K562 (cell line): ENCODE results near the gene ZSCAN32. TPM values are rescaled to one million over a fixed set of nuclear protein-coding genes. Genes with fewer than 3 reads are reported as not detected.

Experiments used
- CEBPZ ChIP-seq: fragments of 150-350 bp; IDR thresholded peaks from 2 replicates; pipeline ENCODE4 v1.6.1; 2014; ENCODE audit warnings: low read depth, mild to moderate bottlenecking, low read length, borderline replicate concordance
- ESRRB ChIP-seq: fragments of 250-450 bp; sonication (Bioruptor Pico); IDR thresholded peaks from 2 replicates; pipeline ENCODE4 v1.5.0; 2020; ENCODE audit warnings: mild to moderate bottlenecking, moderate library complexity, borderline replicate concordance
- FOXM1 ChIP-seq, 2 experiments: fragments of 450-650 bp in 1 of 2; sonication (generic) in 1 of 2; formaldehyde crosslinking in 1 of 2; IDR thresholded peaks; 2 replicates each; pipeline versions ENCODE4 v1.6.1 to v1.9.0; 2017 to 2022; ENCODE audit warnings: low read depth in 2 of 2, mild to moderate bottlenecking in 2 of 2, missing genetic modification reagents in 1 of 2, moderate library complexity in 1 of 2
- HDAC8 ChIP-seq: fragments of 450-650 bp; IDR thresholded peaks from 2 replicates; pipeline ENCODE4 v1.6.1; 2016; ENCODE audit warnings: mild to moderate bottlenecking, missing genetic modification characterization, moderate library complexity, missing compliant biosample characterization
- HNRNPUL1 ChIP-seq: fragments of 200-400 bp; formaldehyde crosslinking; IDR thresholded peaks from 2 replicates; pipeline ENCODE4 v1.6.1; 2017; ENCODE audit warnings: low read length
- MAFK ChIP-seq: IDR thresholded peaks from 2 replicates; pipeline ENCODE4 v1.6.1; 2011; ENCODE audit warnings: low read length, improper control_type of control experiment
- MEF2D ChIP-seq: conservative IDR thresholded peaks from 2 replicates; pipeline ENCODE4 v1.6.1; 2016; ENCODE audit warnings: low read depth, missing genetic modification characterization, missing compliant biosample characterization
- OTX1 ChIP-seq: fragments of 450-650 bp; formaldehyde crosslinking; IDR thresholded peaks from 2 replicates; pipeline ENCODE4 v1.4.0; 2022; ENCODE audit warnings: mild to moderate bottlenecking
- PHF20 ChIP-seq: fragments of 450-650 bp; IDR thresholded peaks from 2 replicates; pipeline ENCODE4 v1.6.1; 2018; ENCODE audit not compliant: partially characterized antibody
- POLR2A ChIP-seq: fragments of 450-650 bp; conservative IDR thresholded peaks from 2 replicates; pipeline ENCODE4 v1.6.1; 2016
- RAD51 ChIP-seq: fragments of 450-650 bp; IDR thresholded peaks from 2 replicates; pipeline ENCODE4 v1.7.1; 2016; ENCODE audit warnings: low read depth, mild to moderate bottlenecking, borderline replicate concordance
- SP1 ChIP-seq: sonication (generic); formaldehyde crosslinking; IDR thresholded peaks from 2 replicates; pipeline ENCODE4 v1.8.1; 2022; ENCODE audit warnings: mild to moderate bottlenecking, missing genetic modification reagents
- THRAP3 ChIP-seq: fragments of 450-650 bp; IDR thresholded peaks from 2 replicates; pipeline ENCODE4 v1.6.1; 2016; ENCODE audit warnings: mild to moderate bottlenecking, inconsistent platforms, borderline replicate concordance
- TOE1 ChIP-seq, 2 experiments: fragments of 450-650 bp in 1 of 2; sonication (generic) in 1 of 2; formaldehyde crosslinking in 1 of 2; IDR thresholded peaks; 2 replicates each; pipeline versions ENCODE4 v1.7.1 to v1.8.0; 2016 to 2022; ENCODE audit warnings: borderline replicate concordance in 2 of 2, mild to moderate bottlenecking in 2 of 2, antibody characterized with exemption in 1 of 2, inconsistent platforms in 1 of 2, low read depth in 1 of 2, missing genetic modification reagents in 1 of 2, moderate library complexity in 1 of 2
- ZFP91 ChIP-seq: sonication (generic); formaldehyde crosslinking; IDR thresholded peaks from 2 replicates; pipeline ENCODE4 v1.8.0; 2022; ENCODE audit warnings: mild to moderate bottlenecking, missing genetic modification reagents
- ZNF583 ChIP-seq: fragments of 250-450 bp; sonication (Bioruptor Pico); IDR thresholded peaks from 2 replicates; pipeline ENCODE4 v1.4.0; 2020
- polyA plus RNA-seq, 8 experiments: library from polyadenylated mRNA; depleted of rRNA in 4 of 8; stranded (reverse) in 5 of 8; unstranded in 3 of 8; fragments of >200 nt; fragmentation: Nextera tagmentation in 2 of 8; fragmentation: Illumina TruSeq in 1 of 8; extraction: Ambion mirVana in 2 of 8; extraction: Trizol in 1 of 8; gene quantifications; 2 replicates each; pipeline versions ENCODE4 v1.2.1 to v1.2.3, GENCODE V29; 2011 to 2014; ENCODE audit warnings: inconsistent platforms in 1 of 8, missing spikeins in 1 of 8
- total RNA-seq, 7 experiments: library from RNA; depleted of rRNA in 6 of 7; stranded (reverse); fragments of >200 nt in 6 of 7; fragmentation: Illumina TruSeq in 2 of 7; extraction: Trizol in 2 of 7; gene quantifications; 2 replicates each; pipeline versions ENCODE4 v1.2.1 to v1.2.3, GENCODE V29; 2011 to 2021; ENCODE audit warnings: low replicate concordance in 1 of 7
- TF ChIP-seq, protein P1 (sequence below): fragments of 450-650 bp; conservative IDR thresholded peaks from 2 replicates; pipeline ENCODE4 v1.6.1; 2016; ENCODE audit warnings: missing genetic modification characterization, low read depth, mild to moderate bottlenecking, missing compliant biosample characterization, moderate library complexity
- TF ChIP-seq, protein P2 (sequence below): fragments of 250-450 bp; sonication (Bioruptor Pico); IDR thresholded peaks from 2 replicates; pipeline ENCODE4 v1.5.0; 2020; ENCODE audit warnings: mild to moderate bottlenecking, borderline replicate concordance

The ZSCAN32 gene
- total and polyA plus RNA-seq, 9 of the 15 experiments (the other 6 are each of a cell fraction or from before 2014, with no cell fraction given): 16.0 to 29.4 (median 19.2) TPM

- TF ChIP-seq, protein P1, sequence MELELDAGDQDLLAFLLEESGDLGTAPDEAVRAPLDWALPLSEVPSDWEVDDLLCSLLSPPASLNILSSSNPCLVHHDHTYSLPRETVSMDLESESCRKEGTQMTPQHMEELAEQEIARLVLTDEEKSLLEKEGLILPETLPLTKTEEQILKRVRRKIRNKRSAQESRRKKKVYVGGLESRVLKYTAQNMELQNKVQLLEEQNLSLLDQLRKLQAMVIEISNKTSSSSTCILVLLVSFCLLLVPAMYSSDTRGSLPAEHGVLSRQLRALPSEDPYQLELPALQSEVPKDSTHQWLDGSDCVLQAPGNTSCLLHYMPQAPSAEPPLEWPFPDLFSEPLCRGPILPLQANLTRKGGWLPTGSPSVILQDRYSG: no peak
- TF ChIP-seq, protein P2, sequence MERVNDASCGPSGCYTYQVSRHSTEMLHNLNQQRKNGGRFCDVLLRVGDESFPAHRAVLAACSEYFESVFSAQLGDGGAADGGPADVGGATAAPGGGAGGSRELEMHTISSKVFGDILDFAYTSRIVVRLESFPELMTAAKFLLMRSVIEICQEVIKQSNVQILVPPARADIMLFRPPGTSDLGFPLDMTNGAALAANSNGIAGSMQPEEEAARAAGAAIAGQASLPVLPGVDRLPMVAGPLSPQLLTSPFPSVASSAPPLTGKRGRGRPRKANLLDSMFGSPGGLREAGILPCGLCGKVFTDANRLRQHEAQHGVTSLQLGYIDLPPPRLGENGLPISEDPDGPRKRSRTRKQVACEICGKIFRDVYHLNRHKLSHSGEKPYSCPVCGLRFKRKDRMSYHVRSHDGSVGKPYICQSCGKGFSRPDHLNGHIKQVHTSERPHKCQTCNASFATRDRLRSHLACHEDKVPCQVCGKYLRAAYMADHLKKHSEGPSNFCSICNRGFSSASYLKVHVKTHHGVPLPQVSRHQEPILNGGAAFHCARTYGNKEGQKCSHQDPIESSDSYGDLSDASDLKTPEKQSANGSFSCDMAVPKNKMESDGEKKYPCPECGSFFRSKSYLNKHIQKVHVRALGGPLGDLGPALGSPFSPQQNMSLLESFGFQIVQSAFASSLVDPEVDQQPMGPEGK (CRISPR knock-in tag): no peak
- no peak for TF ChIP-seq RAD51
- TF ChIP-seq ZNF583: 0 out of 2 replicates have a peak, but pooled peaks have one; percentile 19
- TF ChIP-seq MAFK: no peak
- peak; percentile 35; the same call in 1 of the 2 replicates for TF ChIP-seq CEBPZ
- TF ChIP-seq ZFP91: 0 out of 2 replicates have a peak, but pooled peaks have one; percentile 7
- peak; percentile 97 for TF ChIP-seq SP1
- no peak; the same call in 1 of the 2 replicates for TF ChIP-seq OTX1
- TF ChIP-seq MEF2D (tag): no peak
- TF ChIP-seq THRAP3: no peak
- TF ChIP-seq HNRNPUL1: no peak
- peak; percentile 91 for TF ChIP-seq TOE1 (IDR thresholded peaks at IDR 0.05; ENCODE audit: borderline replicate concordance)
- no peak for TF ChIP-seq TOE1 (CRISPR knock-in tag; IDR thresholded peaks at IDR 0.05; ENCODE audit: borderline replicate concordance, low read depth)
- TF ChIP-seq FOXM1 (IDR thresholded peaks at IDR 0.05; ENCODE audit: low read depth): peak; percentile 75
- TF ChIP-seq FOXM1 (CRISPR knock-in tag; IDR thresholded peaks at IDR 0.05; ENCODE audit: low read depth): no peak
- TF ChIP-seq HDAC8 (tag): peak; percentile 53; the same call in 1 of the 2 replicates
- peak; percentile 67 for TF ChIP-seq PHF20
- TF ChIP-seq ESRRB (CRISPR knock-in tag): no peak
- TF ChIP-seq POLR2A: peak; percentile 86
Measured at GRCh38 chr16:3400779-3401688, at the start of gene ZSCAN32, which contains the start of gene ZNF174 (continued).
